ENCODE results near the gene RPL15.
A peak's percentile ranks its signal among the peaks of the same experiment; 100 is the strongest.
"Not testable (repeated sequence)": the region's sequence is repeated elsewhere in the genome, so short reads cannot be mapped to it uniquely, and the experiment has no call there.

RPL15 gene

DNA sequence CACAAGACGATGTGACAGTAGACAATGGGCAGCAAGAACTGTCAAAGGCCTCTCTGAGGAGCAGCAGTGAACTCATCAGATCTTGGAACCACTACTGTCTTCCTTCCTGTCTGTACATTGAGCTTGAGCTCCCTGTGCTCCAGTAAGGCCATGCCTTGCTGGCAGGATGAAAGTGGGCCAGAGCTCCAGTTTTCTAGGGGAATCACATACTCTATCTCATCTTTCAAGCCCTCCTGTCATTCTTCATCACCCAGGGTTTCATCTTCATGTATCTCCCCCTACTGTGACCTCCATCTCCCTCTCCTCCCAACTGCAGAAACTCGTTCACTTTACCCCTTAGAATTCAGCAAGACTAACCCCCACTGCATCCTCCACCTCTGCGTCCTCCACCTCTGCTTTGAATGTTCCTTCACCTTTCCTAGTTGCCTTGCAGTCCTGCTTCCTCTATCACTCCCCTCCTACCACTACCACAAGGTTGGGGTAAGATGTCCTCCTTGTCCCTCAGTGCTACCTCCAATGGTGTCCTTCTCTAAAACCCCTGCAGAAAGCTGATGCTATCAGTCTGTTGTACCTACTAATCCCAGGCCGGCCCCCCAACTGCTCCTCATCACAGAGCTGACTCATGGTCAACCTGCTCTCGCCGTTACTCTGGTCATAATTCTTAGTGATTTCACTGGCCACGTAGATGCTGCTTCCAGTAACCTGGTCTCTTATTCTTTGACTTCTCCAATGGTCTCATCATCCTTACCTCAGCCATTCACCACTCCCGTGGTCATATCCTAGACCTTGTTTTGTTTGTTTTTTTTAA, 22.5 kb upstream of the RPL15 start:
- DNase-seq: no peak

DNA sequence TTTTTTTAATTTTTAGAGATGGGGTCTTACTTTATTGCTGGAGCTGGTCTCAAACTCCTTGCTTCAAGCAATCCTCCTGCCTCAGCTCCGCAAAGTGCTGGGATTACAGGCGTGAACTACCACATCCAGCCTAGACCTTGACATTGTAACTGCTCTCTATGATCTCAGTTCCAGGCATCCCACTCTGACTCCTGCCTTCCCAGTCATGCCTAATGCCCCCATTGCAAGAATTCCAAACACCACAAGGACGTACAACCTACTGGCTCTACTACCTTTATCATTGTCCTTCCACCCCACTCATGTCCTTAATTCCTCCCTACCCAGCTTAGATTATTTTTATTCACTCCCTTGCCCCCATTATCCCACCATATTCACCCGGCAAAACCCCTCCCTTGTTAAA, 21.8 kb upstream of the RPL15 start:
- no peak for DNase-seq

DNA sequence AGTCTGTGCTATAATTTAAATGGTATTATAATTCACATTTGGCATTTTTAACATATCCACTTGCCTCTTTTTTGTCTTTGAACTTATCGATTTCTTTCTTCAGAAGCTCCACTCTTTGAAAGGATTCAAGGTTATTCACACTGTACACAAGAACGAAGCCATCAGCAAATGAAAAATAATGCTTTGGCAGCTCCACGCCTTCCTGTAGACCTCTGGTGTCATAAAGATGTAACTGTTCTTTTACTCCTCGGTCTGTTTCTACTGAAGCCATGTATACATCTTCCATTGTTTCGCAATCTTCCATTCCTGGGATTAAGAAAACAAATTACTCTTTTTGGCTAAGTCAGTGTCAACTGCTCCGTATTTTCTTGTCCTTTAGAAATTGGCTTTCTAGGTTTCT, 16.2 kb upstream of the RPL15 start:
- peak; percentile 60 for DNase-seq

DNA sequence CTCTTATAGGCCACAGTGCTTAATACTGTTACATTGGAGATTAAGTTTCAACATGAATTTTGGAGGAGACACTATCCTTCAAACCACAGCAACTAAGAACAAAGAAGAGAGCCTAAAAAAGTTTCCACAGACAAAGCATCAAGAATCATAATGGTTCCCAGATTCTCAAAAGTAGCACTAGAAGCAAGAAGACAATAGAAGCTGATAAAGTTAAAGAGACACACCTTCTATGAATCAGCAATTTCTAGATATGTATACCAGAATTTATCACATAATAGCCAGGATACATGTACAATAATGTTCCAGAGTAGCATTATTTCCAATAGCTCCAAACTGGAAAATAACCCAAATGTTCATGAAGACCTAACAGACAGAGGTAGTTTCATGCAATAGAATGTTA, 12.4 kb upstream of the RPL15 start:
- no peak for DNase-seq

DNA sequence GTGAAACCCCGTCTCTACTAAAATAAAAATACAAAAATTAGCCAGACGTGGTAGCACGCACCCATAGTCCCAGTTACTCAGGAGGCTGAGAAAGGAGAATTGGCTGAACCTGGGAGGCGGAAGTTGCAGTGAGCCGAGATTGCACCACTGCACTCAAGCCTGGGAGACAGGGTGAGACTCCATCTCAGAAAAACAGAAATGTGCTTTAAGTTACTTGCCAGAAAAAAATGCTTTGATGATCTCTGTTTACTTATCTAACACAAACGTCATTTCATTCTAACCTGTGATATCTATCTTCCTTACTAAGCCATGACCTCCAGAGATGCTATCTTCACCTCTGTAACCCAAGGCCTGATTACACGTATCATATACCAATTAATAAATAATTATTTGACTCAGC, 7.6 kb upstream of the RPL15 start:
- no peak for DNase-seq

DNA sequence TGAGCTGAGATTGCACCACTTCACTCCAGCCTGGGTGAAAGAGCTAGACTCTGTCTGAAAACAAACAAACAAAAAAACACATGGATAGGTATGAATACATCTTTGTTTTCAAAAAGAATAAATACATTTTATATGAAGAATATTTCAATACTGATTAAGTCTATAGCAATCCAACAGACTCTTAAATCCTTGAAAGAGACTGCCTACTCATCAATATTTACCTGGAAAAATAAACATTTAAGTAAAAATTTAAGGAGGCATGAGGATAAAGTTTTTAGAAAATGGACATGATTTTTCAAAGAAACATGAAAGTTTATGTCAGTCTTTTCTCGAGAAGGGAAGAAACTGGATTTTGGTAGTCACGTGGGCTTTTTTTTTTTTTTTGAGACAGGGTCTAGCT, 5.5 kb upstream of the RPL15 start:
- DNase-seq: no peak

DNA sequence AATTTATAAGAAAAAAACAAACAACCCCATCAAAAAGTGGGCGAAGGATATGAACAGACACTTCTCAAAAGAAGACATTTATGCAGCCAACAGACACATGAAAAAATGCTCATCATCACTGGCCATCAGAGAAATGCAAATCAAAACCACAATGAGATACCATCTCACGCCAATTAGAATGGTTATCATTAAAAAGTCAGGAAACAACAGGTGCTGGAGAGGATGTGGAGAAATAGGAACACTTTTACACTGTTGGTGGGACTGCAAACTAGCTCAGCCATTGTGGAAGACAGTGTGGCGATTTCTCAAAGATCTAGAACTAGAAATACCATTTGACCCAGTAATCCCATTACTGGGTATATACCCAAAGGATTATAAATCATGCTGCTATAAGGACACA, 4.6 kb upstream of the RPL15 start:
- DNase-seq: not testable (repeated sequence)

DNA sequence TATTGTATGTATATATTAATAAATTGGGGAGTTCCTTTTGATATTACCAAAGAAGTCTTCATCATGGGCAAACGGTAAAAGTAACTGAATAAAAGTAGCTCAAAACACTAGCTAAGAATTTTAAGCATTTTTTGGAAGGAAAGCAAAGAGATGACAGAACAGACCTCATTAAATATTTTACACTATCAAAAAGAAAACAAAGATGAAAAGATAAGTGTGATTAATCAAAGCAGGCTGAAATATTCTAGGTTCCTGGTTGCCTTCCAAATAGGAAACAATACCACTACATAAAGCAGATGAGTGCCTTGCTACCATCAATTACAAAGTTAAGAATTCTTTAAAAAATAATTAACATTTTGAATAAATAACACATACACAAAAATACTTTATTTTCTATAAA, 3.8 kb upstream of the RPL15 start:
- DNase-seq: no peak

DNA sequence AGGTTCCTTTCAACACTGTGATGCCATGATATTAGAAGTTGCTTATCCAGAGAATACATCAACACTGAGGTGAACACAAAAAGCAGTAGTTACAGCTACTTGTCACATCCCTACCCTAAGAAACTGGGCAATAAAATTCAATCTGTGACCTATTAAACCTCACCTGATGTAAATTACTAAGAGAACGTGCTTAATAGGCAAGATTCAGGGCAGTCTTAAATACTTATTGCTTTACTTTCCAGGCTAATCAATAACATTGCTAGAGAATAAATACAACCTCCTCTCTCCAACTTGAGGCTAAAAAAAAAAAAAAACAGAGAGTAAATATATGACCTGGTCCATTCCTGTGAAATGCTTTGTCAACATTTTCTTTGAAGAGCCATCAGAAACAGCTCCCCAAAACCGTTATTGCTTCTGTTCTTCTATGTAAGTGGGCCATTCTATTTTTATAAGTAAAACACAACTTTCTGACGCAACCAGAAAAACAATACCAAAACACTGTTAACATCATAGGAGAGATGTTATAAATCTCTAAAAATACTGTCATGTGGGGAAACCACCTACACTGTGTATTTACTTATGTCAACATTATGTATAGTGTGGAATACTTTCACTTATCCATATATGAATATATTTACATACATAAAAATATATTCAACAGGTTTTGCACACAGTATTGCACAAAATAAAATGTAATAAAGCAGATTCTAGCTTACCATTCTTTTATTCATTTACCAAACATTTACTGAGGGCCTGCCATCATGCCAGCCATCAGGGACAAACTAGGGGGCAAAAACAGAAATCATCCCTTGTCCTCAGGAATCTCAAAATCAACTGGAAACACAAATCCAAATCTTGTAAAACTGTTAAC, 2.8 kb upstream of the RPL15 start:
- DNase-seq: no peak

DNA sequence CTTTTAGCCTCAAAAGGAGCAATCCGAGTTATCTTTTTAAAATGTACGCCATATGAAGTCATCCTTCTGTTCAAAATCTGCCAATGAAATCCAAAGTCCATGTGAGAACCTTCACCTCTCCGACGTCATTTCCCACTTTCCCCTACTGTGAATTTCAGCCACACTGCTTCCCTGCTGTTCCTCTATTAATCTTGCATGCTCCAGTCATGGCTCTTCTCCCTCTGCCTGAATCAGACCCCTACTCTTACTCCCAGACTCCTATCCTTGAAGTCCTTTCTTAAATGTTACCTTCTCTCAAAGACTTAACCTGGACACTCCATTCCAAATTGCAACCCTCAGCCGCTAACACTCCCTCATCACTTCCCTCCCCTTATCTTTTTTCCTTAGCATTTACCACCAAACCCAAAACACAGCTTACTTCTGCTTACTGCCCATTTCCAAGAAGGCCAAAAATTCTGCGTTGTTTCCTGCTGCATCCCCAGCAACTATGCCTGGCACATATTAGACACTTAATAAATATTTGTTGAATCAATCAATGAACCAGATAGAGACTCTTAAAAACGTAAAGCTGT, 1.3 kb upstream of the RPL15 start:
- DNase-seq: peak; percentile 38

DNA sequence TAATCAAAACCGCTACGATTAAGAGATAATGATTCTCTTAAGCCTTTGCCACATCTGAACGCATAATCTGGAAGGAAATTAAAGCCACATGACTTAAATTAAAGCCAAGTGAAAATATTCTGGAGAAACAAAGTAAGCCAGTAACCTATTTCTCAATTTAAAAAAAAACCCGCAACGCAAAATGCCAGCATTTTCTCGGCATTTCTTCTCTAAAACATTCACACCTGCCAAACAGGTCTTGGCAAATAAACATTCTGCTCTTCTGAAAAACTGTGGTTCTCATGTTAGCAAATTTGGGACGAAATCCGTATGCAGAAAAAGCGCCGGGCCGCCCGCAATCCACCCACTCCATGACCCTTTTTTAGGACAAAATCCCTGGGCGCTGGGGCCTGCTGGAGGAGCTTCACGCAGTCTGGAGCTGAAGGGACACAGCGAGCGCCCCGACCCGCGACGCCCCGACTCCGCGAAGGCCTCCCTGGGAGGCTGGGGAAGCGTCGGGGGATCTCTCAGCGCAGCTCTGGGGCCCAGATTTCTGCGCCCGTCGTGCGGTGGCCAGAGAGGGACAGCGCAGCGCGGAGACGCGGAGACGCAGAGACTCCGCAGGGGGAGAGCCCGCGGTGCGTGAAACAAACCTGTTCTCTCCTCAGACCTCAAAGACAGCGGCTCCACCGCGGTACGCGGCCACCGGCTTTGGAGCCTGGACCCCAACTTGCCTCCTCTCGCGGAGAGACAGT, 613 bp upstream of the RPL15 start:
- DNase-seq: no peak

DNA sequence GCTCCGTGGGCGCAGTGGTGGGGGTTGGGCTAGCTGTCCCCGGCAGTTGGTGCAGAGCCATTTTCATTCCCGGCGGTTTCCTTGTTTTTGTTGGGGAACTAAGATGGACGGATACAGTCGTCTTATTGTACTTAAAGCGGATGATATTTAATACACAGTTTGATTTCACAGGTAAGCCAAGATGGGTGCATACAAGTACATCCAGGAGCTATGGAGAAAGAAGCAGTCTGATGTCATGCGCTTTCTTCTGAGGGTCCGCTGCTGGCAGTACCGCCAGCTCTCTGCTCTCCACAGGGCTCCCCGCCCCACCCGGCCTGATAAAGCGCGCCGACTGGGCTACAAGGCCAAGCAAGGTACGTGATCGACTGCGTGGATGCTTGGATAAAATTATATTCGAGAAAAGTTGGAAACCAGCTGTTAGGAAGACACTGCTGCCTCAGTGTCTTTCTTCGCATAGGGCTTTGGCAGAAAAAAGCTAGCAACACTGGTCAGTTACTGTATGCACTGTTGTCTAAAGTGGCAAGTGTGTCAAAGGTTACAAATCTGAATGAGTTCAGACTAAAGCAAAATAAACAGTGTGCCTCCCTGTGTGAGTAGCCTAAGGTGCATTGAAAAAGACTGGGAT, 859 bp downstream of the RPL15 start:
- DNase-seq: peak; percentile 63

DNA sequence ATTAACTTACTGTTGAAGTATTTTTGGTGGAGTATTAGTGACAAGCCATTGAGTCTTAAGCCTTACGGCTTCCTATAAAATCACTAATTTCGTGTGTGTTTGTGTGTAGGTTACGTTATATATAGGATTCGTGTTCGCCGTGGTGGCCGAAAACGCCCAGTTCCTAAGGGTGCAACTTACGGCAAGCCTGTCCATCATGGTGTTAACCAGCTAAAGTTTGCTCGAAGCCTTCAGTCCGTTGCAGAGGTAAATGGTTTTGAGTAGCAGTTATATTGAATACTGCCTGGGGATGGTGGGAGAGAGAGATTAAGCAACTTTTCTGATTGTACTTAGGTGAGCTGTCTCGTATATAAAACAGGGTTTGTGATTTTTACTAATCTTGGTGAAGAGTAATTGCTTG, 1.4 kb downstream of the RPL15 start:
- DNase-seq: not testable (repeated sequence)

DNA sequence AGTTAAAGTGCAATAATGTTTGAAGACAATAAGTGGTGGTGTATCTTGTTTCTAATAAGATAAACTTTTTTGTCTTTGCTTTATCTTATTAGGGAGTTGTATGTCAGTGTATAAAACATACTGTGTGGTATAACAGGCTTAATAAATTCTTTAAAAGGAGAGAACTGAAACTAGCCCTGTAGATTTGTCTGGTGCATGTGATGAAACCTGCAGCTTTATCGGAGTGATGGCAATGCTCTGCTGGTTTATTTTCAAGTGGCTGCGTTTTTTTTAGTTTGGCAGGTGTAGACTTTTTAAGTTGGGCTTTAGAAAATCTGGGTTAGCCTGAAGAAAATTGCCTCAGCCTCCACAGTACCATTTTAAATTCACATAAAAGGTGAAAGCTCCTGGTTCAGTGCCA, 2.7 kb downstream of the RPL15 start:
- no peak for DNase-seq

DNA sequence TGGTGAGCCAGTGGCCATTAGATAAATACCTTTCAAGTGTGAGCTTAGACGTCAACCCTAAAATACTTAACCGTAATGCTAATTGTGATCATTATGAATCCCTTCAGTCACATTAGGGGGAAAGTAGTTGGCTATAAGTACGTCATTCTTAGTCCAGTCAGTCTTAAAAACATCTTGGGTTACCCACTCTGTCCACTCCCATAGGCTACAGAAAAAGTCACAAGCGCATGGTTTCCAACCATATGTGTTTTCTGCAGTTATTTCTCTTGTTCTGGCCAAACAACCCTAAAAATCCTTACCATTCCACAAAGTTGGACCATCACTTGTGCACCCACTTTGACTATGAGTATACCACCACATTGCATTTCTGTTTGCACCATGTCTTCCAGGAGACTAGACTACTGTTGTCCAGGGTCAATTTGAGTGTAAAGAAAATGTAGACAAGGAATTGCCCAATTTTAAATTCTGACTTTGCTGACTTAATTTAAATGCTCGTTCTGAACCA, 3.3 kb downstream of the RPL15 start:
- DNase-seq: no peak

DNA sequence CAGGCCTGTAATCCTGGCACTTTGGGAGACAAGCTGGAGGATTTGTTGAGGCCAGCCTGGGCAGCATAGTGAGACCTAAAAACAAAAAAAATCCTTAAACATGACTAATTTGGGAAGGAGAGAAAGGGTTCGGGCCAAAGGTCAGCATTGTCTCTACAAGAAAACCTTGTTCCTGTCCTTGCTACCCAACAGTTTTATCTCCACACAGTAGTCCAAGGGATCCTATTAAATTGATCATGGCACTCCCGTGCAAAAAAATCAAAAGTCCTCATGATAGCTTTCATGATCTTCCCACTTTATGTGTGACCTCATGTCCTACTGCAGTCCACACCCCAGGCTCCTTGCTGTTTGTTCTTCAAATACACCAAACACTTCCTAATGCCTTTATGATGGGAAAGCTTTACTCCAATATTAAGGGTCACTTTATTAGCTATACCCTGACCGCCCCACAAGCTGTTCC, 4.2 kb downstream of the RPL15 start:
- no peak for DNase-seq

DNA sequence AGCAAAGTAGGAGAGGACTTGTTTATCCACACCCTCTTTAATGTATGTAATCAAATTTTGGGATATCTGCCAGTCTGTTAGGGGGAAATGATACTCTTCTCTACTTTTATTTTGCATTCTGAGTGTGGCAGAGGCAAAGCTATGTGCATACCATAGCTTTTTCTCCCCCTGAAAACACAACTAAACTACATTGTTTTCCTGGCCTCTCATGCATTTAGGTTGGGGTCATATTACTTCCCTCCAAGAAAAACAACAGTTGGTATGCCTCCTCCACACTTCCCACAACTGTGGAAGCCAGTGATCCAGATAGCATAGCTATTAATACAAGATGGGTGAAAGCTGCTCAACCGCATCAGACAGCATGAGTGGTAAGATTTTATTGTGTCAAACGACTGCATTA, 6.9 kb downstream of the RPL15 start:
- DNase-seq: peak; percentile 75

DNA sequence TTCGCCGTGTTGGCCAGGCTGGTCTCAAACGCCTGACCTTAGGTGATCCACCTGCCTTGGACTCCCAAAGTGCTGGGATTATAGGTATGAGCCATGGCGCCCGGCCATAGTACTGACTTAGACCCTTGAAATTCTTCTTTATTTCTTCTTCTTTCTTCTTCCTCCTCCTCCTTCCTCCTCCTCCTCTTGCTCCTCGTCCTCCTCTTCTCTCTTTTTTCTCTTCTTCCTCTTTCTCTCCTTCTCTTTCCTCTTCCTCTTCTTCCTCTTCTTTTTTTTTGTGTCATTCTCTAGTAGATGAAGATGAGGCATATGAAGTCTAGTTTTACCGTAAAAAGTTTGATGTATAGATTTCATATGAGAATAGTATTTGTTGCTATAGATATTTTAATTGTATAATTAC, 9.3 kb downstream of the RPL15 start:
- DNase-seq: no peak

DNA sequence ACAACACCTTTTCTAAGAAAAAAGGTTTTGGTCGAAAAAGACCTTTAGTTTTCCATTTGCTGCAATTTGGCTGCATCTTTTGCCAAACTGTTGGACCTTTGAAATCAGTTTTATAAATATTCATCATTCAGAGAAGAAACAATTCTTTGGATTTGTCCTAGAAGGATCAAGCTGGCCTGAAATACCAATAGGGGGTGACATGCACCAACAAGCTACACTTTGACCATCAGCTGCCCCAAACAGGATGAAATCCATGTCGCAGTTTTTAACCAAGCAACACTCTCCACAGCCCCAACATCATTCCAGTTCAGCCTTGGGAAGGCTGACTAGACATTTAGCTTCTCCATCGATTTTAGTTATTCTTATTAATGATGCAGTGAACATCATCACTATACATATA, 9.8 kb downstream of the RPL15 start:
- no peak for DNase-seq

DNA sequence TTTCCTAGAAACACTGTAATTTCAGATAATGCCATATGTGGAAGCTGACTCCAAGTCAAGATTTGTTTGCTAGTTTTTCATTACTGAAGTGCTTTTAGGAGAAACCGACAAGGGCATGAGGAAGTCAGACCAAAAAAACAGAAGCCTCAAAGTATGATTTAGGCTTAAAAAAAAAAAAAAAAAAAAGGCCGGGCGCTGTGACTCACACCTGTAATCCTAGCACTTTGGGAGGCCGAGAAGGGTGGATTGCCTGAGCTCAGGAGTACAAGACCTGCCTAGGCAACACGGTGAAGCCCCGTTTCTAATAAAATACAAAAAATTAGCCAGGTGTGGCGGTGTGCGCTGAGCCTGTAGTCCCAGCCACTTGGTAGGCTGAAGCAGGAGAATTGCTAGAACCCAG, 11.6 kb downstream of the RPL15 start:
- DNase-seq: no peak

DNA sequence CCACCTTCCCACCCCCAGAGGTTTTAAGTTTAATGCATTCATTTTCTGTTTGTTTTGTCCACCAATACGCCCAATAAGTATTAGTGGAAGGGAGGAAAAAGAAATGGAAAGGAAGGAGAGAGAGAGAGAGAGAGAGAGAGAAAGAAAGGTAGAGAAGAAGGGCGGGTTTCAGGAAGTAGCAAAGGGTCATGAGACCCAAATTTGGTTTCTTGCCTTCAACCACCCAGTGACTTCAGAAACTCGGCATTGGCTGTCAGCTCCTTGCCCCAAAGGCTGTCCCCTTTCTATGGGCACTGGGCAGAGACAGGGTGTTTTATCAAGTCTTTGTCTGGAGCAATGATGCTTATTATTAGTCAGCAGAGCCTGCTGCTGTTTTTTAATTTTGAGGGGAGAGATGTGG, 14.7 kb downstream of the RPL15 start:
- DNase-seq: no peak

DNA sequence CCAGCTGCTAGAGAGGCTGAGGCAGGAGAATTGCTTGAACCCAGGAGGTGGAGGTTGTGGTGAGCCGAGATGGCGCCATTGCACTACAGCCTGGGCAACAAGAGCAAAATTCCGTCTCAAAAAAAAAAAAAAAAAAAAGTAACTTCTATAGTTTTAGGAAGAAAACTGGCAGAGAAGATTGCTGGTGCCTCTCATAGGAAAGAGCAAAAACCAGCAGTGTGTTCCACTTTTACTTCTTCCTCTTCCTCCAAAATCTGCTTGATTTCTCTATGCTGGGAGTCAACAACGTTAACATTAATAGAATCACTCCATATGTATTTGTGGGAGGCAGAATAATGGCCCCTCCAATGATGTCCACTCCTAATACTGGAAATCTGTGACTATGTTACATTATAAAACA, 15.6 kb downstream of the RPL15 start:
- DNase-seq: no peak

DNA sequence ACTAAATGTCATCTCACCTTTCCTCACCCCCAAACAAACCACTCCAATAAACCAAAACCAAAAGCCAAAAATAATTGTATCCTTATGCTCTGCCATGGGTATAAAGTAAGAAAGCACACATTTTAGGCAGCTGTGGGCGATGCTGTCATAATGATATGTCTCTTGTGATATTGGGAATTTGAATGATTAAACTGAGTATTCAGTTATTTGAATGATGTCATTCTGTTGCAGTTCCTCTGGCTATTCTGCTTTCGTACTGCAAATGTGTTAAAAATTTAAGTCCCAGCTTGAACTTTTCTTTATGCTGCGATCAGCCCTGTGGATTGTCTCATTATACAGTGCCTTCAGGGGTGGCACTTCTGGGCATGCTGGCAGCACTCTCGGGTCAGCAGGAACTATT, 17.3 kb downstream of the RPL15 start:
- no peak for DNase-seq
